HepG2 (cell line): ENCODE data around the gene THY1. TPM values are rescaled to one million over a fixed set of nuclear protein-coding genes. Genes with fewer than 3 reads are reported as not detected.
A peak's percentile ranks its signal among the peaks of the same experiment; 100 is the strongest.

ENCODE experiments used
- BCL6 ChIP-seq: IDR thresholded peaks from 2 replicates; pipeline ENCODE4 v1.6.1; 2016; ENCODE audit warnings: missing genetic modification reagents, missing compliant biosample characterization
- BRCA1 ChIP-seq: sonication (generic); formaldehyde crosslinking; IDR thresholded peaks from 2 replicates; pipeline ENCODE4 v1.4.0; 2020; ENCODE audit warnings: missing genetic modification reagents
- DR1 ChIP-seq: sonication (generic); formaldehyde crosslinking; IDR thresholded peaks from 2 replicates; pipeline ENCODE4 v1.8.0; 2021; ENCODE audit warnings: mild to moderate bottlenecking, missing genetic modification reagents, inconsistent platforms
- JUNB ChIP-seq: sonication (generic); formaldehyde crosslinking; IDR thresholded peaks from 2 replicates; pipeline ENCODE4 v1.8.0; 2022; ENCODE audit warnings: missing genetic modification reagents, mild to moderate bottlenecking, borderline replicate concordance
- KLF15 ChIP-seq: sonication (generic); formaldehyde crosslinking; IDR thresholded peaks from 2 replicates; pipeline ENCODE4 v1.8.1; 2023; ENCODE audit warnings: borderline replicate concordance, mild to moderate bottlenecking, inconsistent platforms, missing genetic modification reagents, mixed read lengths
- NFE2 ChIP-seq: sonication (generic); formaldehyde crosslinking; IDR thresholded peaks from 2 replicates; pipeline ENCODE4 v1.4.0; 2020; ENCODE audit warnings: missing genetic modification reagents
- PAF1 ChIP-seq: IDR thresholded peaks from 2 replicates; pipeline ENCODE4 v1.6.1; 2016; ENCODE audit warnings: missing genetic modification reagents, missing compliant biosample characterization
- SMAD3 ChIP-seq: sonication (generic); formaldehyde crosslinking; IDR thresholded peaks from 2 replicates; pipeline ENCODE4 v1.4.0; 2020; ENCODE audit warnings: missing genetic modification reagents
- U2AF2 ChIP-seq: fragments of 200-400 bp; formaldehyde crosslinking; IDR thresholded peaks from 2 replicates; pipeline ENCODE4 v1.6.1; 2017; ENCODE audit warnings: low read depth, mild to moderate bottlenecking, low read length
- ZFP1 ChIP-seq: IDR thresholded peaks from 2 replicates; pipeline ENCODE4 v1.6.1; 2016
- ZFP41 ChIP-seq: sonication (generic); formaldehyde crosslinking; IDR thresholded peaks from 2 replicates; pipeline ENCODE4 v1.4.0; 2020; ENCODE audit warnings: mild to moderate bottlenecking, missing genetic modification reagents, borderline replicate concordance
- ZNF225 ChIP-seq: sonication (generic); formaldehyde crosslinking; IDR thresholded peaks from 2 replicates; pipeline ENCODE4 v1.4.0; 2020; ENCODE audit warnings: mild to moderate bottlenecking, missing genetic modification reagents
- polyA plus RNA-seq, 8 experiments: library from polyadenylated mRNA; depleted of rRNA in 3 of 8; stranded (reverse) in 7 of 8; unstranded in 1 of 8; fragments of >200 nt; fragmentation: Illumina TruSeq in 4 of 8; extraction: Trizol in 4 of 8; gene quantifications; 2 replicates each; pipeline versions ENCODE4 v1.2.1 to v1.2.3, GENCODE V29; 2011 to 2016; ENCODE audit warnings: low read depth in 4 of 8, missing spikeins in 1 of 8, mixed read lengths in 1 of 8; ENCODE audit not compliant: insufficient read depth in 1 of 8
- total RNA-seq, 5 experiments: library from RNA; depleted of rRNA; stranded (reverse); fragments of >200 nt; fragmentation: Illumina TruSeq; extraction: Trizol; gene quantifications; 2 replicates each; pipeline ENCODE4 v1.2.3, GENCODE V29; 2016; ENCODE audit warnings: low read depth in 1 of 5
- TF ChIP-seq, protein P1 (sequence below): sonication (generic); formaldehyde crosslinking; IDR thresholded peaks from 2 replicates; pipeline ENCODE4 v1.5.1; 2020; ENCODE audit warnings: mild to moderate bottlenecking, missing genetic modification reagents, moderate library complexity
- TF ChIP-seq, protein P2 (sequence below): sonication (generic); formaldehyde crosslinking; IDR thresholded peaks from 2 replicates; pipeline ENCODE4 v1.9.0; 2021; ENCODE audit warnings: missing genetic modification reagents, mild to moderate bottlenecking, borderline replicate concordance
- TF ChIP-seq, protein P3 (sequence below): sonication (generic); formaldehyde crosslinking; IDR thresholded peaks from 2 replicates; pipeline ENCODE4 v1.8.1; 2022; ENCODE audit warnings: low read depth, mild to moderate bottlenecking, missing genetic modification reagents
- TF ChIP-seq, protein P4 (sequence below): sonication (generic); formaldehyde crosslinking; IDR thresholded peaks from 2 replicates; pipeline ENCODE4 v1.4.0; 2020; ENCODE audit warnings: missing genetic modification reagents

THY1 gene
- total and polyA plus RNA-seq, 2 of the 13 experiments (the other 11 are each of a cell fraction or from before 2014, with no cell fraction given) = not detected

DNA sequence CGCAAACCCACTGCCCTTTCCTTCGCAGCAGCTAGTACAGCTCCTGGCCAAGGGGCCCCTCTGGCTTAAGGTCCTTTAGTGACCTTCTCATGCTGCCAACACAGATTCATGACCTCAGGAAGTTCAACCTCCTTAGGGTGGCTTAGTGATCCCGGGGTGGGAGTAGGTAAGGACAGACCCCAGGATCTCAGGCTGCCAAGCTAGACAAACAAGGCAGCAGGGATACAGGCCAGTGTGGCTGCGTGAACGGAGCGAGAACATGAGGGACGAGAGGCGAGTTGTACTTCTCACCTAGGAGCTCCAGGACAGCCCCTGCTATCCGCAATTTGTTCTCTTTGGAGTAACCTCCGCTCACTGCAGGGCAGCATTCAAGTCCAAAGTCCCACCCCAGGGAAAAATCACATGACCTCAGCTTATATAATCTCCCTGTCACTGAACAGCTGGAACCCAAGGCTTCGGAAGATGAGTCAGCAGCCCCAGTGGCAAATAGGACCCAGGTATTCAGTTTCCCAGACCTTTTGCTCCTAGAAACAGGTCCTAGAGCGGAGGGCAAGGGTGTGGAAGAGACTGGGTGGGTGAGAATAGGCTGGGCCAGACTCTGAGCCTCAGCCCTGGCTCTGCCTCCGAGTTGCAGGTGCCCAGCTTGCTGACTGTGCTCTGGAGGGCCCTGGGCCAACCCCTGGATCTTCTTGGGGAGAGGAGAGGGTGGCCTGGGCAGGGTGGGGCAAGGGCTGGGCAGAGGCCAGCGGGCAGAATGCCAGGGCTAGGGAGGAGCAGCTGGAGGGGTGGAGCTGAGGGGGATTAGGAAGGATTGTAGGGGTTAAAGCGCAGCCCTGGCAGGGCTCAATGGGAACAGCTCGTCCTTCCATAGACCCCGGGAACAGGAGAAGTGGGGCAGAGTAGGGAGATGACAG is 54.6 kb downstream of the THY1 start (continued):
- TF ChIP-seq, protein P1, sequence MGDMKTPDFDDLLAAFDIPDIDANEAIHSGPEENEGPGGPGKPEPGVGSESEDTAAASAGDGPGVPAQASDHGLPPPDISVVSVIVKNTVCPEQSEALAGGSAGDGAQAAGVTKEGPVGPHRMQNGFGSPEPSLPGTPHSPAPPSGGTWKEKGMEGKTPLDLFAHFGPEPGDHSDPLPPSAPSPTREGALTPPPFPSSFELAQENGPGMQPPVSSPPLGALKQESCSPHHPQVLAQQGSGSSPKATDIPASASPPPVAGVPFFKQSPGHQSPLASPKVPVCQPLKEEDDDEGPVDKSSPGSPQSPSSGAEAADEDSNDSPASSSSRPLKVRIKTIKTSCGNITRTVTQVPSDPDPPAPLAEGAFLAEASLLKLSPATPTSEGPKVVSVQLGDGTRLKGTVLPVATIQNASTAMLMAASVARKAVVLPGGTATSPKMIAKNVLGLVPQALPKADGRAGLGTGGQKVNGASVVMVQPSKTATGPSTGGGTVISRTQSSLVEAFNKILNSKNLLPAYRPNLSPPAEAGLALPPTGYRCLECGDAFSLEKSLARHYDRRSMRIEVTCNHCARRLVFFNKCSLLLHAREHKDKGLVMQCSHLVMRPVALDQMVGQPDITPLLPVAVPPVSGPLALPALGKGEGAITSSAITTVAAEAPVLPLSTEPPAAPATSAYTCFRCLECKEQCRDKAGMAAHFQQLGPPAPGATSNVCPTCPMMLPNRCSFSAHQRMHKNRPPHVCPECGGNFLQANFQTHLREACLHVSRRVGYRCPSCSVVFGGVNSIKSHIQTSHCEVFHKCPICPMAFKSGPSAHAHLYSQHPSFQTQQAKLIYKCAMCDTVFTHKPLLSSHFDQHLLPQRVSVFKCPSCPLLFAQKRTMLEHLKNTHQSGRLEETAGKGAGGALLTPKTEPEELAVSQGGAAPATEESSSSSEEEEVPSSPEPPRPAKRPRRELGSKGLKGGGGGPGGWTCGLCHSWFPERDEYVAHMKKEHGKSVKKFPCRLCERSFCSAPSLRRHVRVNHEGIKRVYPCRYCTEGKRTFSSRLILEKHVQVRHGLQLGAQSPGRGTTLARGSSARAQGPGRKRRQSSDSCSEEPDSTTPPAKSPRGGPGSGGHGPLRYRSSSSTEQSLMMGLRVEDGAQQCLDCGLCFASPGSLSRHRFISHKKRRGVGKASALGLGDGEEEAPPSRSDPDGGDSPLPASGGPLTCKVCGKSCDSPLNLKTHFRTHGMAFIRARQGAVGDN (CRISPR knock-in tag) = peak; percentile 63
- TF ChIP-seq DR1 = 0 out of 2 replicates have a peak, but pooled peaks have one; percentile 53
- TF ChIP-seq ZFP41 = no peak
- peak; percentile 92 for TF ChIP-seq BCL6 (CRISPR knock-in tag)
- TF ChIP-seq JUNB (CRISPR knock-in tag) = peak; percentile 79; the same call in 1 of the 2 replicates
- TF ChIP-seq ZFP1 = peak; percentile 72; the same call in 1 of the 2 replicates
- no peak for TF ChIP-seq KLF15
- TF ChIP-seq, protein P2, sequence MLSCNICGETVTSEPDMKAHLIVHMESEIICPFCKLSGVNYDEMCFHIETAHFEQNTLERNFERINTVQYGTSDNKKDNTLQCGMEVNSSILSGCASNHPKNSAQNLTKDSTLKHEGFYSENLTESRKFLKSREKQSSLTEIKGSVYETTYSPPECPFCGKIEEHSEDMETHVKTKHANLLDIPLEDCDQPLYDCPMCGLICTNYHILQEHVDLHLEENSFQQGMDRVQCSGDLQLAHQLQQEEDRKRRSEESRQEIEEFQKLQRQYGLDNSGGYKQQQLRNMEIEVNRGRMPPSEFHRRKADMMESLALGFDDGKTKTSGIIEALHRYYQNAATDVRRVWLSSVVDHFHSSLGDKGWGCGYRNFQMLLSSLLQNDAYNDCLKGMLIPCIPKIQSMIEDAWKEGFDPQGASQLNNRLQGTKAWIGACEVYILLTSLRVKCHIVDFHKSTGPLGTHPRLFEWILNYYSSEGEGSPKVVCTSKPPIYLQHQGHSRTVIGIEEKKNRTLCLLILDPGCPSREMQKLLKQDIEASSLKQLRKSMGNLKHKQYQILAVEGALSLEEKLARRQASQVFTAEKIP (CRISPR knock-in tag) = no peak
- no peak for TF ChIP-seq PAF1 (CRISPR knock-in tag)
- TF ChIP-seq, protein P3, sequence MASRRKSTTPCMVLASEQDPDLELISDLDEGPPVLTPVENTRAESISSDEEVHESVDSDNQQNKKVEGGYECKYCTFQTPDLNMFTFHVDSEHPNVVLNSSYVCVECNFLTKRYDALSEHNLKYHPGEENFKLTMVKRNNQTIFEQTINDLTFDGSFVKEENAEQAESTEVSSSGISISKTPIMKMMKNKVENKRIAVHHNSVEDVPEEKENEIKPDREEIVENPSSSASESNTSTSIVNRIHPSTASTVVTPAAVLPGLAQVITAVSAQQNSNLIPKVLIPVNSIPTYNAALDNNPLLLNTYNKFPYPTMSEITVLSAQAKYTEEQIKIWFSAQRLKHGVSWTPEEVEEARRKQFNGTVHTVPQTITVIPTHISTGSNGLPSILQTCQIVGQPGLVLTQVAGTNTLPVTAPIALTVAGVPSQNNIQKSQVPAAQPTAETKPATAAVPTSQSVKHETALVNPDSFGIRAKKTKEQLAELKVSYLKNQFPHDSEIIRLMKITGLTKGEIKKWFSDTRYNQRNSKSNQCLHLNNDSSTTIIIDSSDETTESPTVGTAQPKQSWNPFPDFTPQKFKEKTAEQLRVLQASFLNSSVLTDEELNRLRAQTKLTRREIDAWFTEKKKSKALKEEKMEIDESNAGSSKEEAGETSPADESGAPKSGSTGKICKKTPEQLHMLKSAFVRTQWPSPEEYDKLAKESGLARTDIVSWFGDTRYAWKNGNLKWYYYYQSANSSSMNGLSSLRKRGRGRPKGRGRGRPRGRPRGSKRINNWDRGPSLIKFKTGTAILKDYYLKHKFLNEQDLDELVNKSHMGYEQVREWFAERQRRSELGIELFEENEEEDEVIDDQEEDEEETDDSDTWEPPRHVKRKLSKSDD (CRISPR knock-in tag) = no peak
- TF ChIP-seq BRCA1 = peak; percentile 74; the same call in 1 of the 2 replicates
- TF ChIP-seq, protein P4, sequence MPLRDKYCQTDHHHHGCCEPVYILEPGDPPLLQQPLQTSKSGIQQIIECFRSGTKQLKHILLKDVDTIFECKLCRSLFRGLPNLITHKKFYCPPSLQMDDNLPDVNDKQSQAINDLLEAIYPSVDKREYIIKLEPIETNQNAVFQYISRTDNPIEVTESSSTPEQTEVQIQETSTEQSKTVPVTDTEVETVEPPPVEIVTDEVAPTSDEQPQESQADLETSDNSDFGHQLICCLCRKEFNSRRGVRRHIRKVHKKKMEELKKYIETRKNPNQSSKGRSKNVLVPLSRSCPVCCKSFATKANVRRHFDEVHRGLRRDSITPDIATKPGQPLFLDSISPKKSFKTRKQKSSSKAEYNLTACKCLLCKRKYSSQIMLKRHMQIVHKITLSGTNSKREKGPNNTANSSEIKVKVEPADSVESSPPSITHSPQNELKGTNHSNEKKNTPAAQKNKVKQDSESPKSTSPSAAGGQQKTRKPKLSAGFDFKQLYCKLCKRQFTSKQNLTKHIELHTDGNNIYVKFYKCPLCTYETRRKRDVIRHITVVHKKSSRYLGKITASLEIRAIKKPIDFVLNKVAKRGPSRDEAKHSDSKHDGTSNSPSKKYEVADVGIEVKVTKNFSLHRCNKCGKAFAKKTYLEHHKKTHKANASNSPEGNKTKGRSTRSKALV = peak; percentile 71; the same call in 1 of the 2 replicates
- peak; percentile 70; the same call in 1 of the 2 replicates for TF ChIP-seq SMAD3 (CRISPR knock-in tag)
- TF ChIP-seq NFE2 (CRISPR knock-in tag) = peak; percentile 64; the same call in 1 of the 2 replicates
- TF ChIP-seq U2AF2 = no peak
- TF ChIP-seq ZNF225 = no peak
